ENCODE results near the gene C19orf81. TPM values are rescaled to one million over a fixed set of nuclear protein-coding genes. Genes with fewer than 3 reads are reported as not detected.

Gene C19orf81
- total RNA-seq, 1 donor from 2014 or later, result 7.9 TPM

- Mint-ChIP-seq H3K9me3 (peaks cover 7% of the 10 kb centered on the region), H3K27me3 (ENCODE audit: low read depth) (peaks cover 17% of the 10 kb centered on the region), H3K4me3 (no peak overlapping the region), H3K4me1 (peaks cover 4% of the 10 kb centered on the region), H3K27ac (ENCODE audit: unreplicated experiment) (no peak overlapping the region), H3K36me3 (ENCODE audit: low read depth) (peaks cover 4% of the 10 kb centered on the region)
- TF ChIP-seq, protein P1, sequence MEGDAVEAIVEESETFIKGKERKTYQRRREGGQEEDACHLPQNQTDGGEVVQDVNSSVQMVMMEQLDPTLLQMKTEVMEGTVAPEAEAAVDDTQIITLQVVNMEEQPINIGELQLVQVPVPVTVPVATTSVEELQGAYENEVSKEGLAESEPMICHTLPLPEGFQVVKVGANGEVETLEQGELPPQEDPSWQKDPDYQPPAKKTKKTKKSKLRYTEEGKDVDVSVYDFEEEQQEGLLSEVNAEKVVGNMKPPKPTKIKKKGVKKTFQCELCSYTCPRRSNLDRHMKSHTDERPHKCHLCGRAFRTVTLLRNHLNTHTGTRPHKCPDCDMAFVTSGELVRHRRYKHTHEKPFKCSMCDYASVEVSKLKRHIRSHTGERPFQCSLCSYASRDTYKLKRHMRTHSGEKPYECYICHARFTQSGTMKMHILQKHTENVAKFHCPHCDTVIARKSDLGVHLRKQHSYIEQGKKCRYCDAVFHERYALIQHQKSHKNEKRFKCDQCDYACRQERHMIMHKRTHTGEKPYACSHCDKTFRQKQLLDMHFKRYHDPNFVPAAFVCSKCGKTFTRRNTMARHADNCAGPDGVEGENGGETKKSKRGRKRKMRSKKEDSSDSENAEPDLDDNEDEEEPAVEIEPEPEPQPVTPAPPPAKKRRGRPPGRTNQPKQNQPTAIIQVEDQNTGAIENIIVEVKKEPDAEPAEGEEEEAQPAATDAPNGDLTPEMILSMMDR (conservative IDR thresholded peaks at IDR 0.05), result no peak
- no peak for DNase-seq (ENCODE audit: low read depth, low spot score)
These were observed 20.1 kb upstream of the C19orf81 start for GRCh38 chr19:50629194-50629593.

- no peak overlapping the region for H3K27ac Mint-ChIP-seq (ENCODE audit: unreplicated experiment)
- DNase-seq (ENCODE audit: low read depth, low spot score), result no peak
- peaks cover 4% of the 10 kb centered on the region for H3K4me1 Mint-ChIP-seq
- H3K4me3 Mint-ChIP-seq, result no peak overlapping the region
- peaks cover 17% of the 10 kb centered on the region for H3K27me3 Mint-ChIP-seq (ENCODE audit: low read depth)
- peaks cover 7% of the 10 kb centered on the region for H3K9me3 Mint-ChIP-seq
- peaks cover 4% of the 10 kb centered on the region for H3K36me3 Mint-ChIP-seq (ENCODE audit: low read depth)
- TF ChIP-seq, protein P1 (conservative IDR thresholded peaks at IDR 0.05), result no peak
These were observed 19.4 kb upstream of the C19orf81 start for GRCh38 chr19:50629801-50630200.

DNA sequence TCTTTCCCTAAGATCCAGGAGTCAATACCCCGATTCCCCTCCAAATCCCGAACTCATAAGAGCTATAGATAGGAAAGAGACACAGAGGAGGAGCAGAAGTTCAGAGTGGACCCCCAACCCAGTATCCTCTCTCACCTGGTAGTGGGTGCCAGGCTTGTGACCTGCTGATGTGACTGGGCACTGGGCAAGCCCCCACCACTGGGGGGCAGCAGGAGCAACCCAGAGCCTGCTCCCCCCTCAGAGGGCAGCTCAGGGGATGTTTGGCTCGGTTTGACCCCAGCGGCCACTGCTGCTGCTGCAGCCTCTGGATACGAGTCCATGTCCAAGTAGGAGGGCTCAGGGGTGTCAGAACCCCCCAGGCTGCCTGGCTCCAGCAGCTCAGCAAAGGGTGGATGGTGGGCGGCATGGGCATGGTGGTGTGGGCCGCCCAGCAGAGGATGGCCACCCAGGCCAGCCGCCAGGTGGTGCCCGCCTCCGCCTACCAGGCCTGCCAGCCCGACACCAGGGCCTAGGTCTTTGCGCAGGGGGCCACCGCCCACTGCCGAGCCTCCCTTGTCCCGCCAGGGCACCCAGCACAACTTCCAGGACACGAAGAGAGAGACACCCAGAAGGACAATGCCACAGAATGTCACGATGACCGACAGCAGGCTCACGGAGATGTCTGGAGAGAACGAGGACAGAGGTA lies 17.0 kb upstream of the C19orf81 start:
- Mint-ChIP-seq H3K9me3 (peaks cover 7% of the 10 kb centered on the region), H3K4me1 (no peaks in the 10 kb centered on the region), H3K27ac (ENCODE audit: unreplicated experiment) (no peak overlapping the region), H3K27me3 (ENCODE audit: low read depth) (peaks cover 40% of the 10 kb centered on the region), H3K4me3 (no peak overlapping the region), H3K36me3 (ENCODE audit: low read depth) (peaks cover 4% of the 10 kb centered on the region)
- DNase-seq (ENCODE audit: low read depth, low spot score), result no peak
- TF ChIP-seq, protein P1 (conservative IDR thresholded peaks at IDR 0.05), result no peak

DNA sequence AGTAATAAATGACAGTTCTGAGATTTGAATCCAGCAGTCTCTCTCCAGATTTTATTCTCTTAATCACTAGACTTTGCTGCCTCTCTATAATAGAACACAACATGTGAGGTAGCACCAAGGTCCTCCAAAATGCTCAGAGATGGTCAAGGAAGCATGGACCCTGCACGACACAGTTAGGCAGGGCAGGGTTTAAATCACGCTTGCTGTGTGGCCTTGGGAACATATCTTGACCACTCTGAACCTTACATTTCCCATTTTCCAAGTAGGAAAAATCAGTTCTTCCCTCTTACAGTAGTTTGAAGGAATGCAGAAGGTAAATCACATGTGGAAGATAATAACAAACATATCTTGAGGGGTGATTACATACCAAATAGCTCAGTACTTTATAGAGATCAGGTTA lies 15.9 kb upstream of the C19orf81 start:
- Mint-ChIP-seq H3K9me3 (peaks cover 7% of the 10 kb centered on the region), H3K4me3 (no peak overlapping the region), H3K27ac (ENCODE audit: unreplicated experiment) (no peak overlapping the region), H3K36me3 (ENCODE audit: low read depth) (peaks cover 4% of the 10 kb centered on the region), H3K4me1 (peaks cover 2% of the 10 kb centered on the region), H3K27me3 (ENCODE audit: low read depth) (peaks cover 43% of the 10 kb centered on the region)
- TF ChIP-seq, protein P1 (conservative IDR thresholded peaks at IDR 0.05), result no peak
- DNase-seq (ENCODE audit: low read depth, low spot score), result no peak

GRCh38 chr19:50633973-50634372 lies 15.3 kb upstream of the C19orf81 start:
- peaks cover 7% of the 10 kb centered on the region for H3K9me3 Mint-ChIP-seq
- H3K4me1 Mint-ChIP-seq, result peaks cover 6% of the 10 kb centered on the region
- H3K4me3 Mint-ChIP-seq, result no peak overlapping the region

More at GRCh38 chr19:50633973-50634372, 15.3 kb upstream of the C19orf81 start:
- TF ChIP-seq, protein P1 (conservative IDR thresholded peaks at IDR 0.05), result no peak
- peaks cover 4% of the 10 kb centered on the region for H3K36me3 Mint-ChIP-seq (ENCODE audit: low read depth)
- no peak overlapping the region for H3K27ac Mint-ChIP-seq (ENCODE audit: unreplicated experiment)
- no peak for DNase-seq (ENCODE audit: low read depth, low spot score)
- H3K27me3 Mint-ChIP-seq (ENCODE audit: low read depth), result peaks cover 47% of the 10 kb centered on the region

All from neural crest cell (in vitro differentiated cells).